ENCODE results near the gene LY6G6C. TPM values are rescaled to one million over a fixed set of nuclear protein-coding genes. Genes with fewer than 3 reads are reported as not detected.

Gene LY6G6C
- total and polyA plus RNA-seq, 2 of the 4 experiments (the other 2 are of a cell fraction), result not detected

GRCh38 chr6:31740397-31741223 is 19.1 kb upstream of the LY6G6C start (continued):
- TF ChIP-seq, protein P1, sequence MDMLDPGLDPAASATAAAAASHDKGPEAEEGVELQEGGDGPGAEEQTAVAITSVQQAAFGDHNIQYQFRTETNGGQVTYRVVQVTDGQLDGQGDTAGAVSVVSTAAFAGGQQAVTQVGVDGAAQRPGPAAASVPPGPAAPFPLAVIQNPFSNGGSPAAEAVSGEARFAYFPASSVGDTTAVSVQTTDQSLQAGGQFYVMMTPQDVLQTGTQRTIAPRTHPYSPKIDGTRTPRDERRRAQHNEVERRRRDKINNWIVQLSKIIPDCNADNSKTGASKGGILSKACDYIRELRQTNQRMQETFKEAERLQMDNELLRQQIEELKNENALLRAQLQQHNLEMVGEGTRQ (IDR thresholded peaks at IDR 0.05; ENCODE audit: low read depth, low read length), result no peak
- no peak for TF ChIP-seq CEBPB (IDR thresholded peaks at IDR 0.05; ENCODE audit: low read depth, low read length)
